Endothelial cell of umbilical vein (primary cell): ENCODE measurements around the gene PTCD1.

Experiments used
- EZH2 ChIP-seq: IDR thresholded peaks from 2 replicates; pipeline ENCODE4 v1.6.1; 2012; ENCODE audit warnings: borderline replicate concordance, low read depth, mild to moderate bottlenecking, moderate library complexity, low read length, inconsistent platforms; ENCODE audit not compliant: severe bottlenecking
- TF ChIP-seq, protein P1 (sequence below), 2 donors: IDR thresholded peaks; 1 replicate in 1 of 2; 2 replicates in 1 of 2; pipeline ENCODE4 v1.5.1; 2011; ENCODE audit warnings: low read length in 2 of 2, mild to moderate bottlenecking in 2 of 2, moderate library complexity in 2 of 2, control low read depth in 1 of 2, inconsistent platforms in 1 of 2, low read depth in 1 of 2; ENCODE audit not compliant: insufficient read depth in 1 of 2; ENCODE audit errors: extremely low read depth in 1 of 2

DNA sequence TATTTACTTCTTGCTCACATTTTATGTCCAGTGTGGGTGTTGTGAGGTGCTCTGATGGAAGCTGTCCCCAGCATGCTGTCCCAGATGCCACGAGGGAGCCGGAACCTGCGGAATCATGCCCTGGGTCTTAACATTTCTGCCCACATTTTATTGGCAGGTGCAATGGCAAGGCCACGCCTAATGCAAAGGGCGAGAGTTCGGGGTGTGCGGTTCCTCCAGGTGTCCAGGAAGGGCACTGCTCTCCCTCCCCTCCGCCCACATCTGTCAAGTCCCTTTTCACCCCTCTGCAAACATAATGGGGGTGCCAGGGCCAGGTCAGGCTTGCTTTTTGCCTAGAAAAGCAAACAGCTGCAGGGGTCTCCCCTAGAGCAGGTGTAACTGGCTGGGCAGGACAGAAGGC, 46.6 kb downstream of the PTCD1 start:
- TF ChIP-seq EZH2 = no peak
- TF ChIP-seq, protein P1, sequence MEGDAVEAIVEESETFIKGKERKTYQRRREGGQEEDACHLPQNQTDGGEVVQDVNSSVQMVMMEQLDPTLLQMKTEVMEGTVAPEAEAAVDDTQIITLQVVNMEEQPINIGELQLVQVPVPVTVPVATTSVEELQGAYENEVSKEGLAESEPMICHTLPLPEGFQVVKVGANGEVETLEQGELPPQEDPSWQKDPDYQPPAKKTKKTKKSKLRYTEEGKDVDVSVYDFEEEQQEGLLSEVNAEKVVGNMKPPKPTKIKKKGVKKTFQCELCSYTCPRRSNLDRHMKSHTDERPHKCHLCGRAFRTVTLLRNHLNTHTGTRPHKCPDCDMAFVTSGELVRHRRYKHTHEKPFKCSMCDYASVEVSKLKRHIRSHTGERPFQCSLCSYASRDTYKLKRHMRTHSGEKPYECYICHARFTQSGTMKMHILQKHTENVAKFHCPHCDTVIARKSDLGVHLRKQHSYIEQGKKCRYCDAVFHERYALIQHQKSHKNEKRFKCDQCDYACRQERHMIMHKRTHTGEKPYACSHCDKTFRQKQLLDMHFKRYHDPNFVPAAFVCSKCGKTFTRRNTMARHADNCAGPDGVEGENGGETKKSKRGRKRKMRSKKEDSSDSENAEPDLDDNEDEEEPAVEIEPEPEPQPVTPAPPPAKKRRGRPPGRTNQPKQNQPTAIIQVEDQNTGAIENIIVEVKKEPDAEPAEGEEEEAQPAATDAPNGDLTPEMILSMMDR (IDR thresholded peaks at IDR 0.05; ENCODE audit: extremely low read depth in 1 of 2, insufficient read depth in 1 of 2, low read depth in 1 of 2, low read length in 2 of 2) = no peak
